Measurements from ENCODE around the gene NRAP. TPM values are rescaled to one million over a fixed set of nuclear protein-coding genes. Genes with fewer than 3 reads are reported as not detected.

NRAP gene
- total RNA-seq, 1 donor, result under 0.01 TPM

- H3K4me3 ChIP-seq (ENCODE audit: low read depth, low read length), result no peak overlapping the region
- no peak for DNase-seq (ENCODE audit: low read depth)
- no peak for TF ChIP-seq CTCF (IDR thresholded peaks at IDR 0.05; ENCODE audit: insufficient read depth, low read depth, low read length)
Measured at GRCh38 chr10:113651898-113652297, 11.9 kb downstream of the NRAP start.

DNA sequence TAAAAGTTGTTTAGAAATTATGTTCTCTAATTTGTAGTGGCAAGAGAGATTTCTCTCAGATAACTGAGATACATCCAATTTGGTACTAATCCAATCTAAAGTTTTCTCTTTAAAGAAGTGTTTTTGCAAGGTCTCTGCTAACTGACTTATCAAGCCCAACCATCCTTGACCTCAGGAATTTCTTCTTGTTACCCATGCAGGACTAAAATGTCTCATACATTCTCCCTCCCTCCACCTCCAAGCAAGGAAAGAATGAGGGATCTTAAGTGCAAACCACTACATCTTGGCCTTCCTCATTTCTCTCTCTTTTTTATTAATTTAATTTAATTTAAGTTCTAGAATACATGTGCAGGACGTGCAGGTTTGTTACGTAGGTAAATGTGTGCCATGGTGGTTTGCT is 12.8 kb downstream of the NRAP start:
- DNase-seq (ENCODE audit: low read depth), result no peak
- no peak overlapping the region for H3K4me3 ChIP-seq (ENCODE audit: low read depth, low read length)
- no peak for TF ChIP-seq CTCF (IDR thresholded peaks at IDR 0.05; ENCODE audit: insufficient read depth, low read depth, low read length)

GRCh38 chr10:113650172-113650571 is 13.7 kb downstream of the NRAP start:
- no peak for TF ChIP-seq CTCF (IDR thresholded peaks at IDR 0.05; ENCODE audit: insufficient read depth, low read depth, low read length)
- H3K4me3 ChIP-seq (ENCODE audit: low read depth, low read length), result no peak overlapping the region
- no peak for DNase-seq (ENCODE audit: low read depth)

- H3K4me3 ChIP-seq (ENCODE audit: low read depth, low read length), result no peak overlapping the region
- TF ChIP-seq CTCF (IDR thresholded peaks at IDR 0.05; ENCODE audit: insufficient read depth, low read depth, low read length), result no peak
- DNase-seq (ENCODE audit: low read depth), result no peak
Measured at GRCh38 chr10:113648478-113648877, 15.4 kb downstream of the NRAP start.

DNA sequence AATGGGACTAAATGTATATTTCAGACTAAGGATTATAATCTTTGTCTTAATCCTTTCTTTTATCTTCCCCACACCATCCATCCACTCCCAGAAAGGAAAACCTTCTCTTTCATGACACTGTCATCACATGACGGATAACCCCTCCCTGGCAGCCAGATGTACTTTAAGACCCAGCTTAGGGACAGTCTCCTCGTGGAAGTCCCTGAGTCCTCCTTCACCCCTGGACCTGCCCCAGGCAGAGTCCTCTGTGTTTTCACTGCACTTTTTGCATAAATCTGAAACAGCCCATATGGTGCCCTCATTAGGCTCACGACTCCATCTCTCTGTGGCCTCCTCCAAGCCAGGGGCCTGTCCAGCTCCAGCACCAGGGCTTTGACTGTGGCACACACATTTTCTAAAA is 16.0 kb downstream of the NRAP start:
- TF ChIP-seq CTCF (IDR thresholded peaks at IDR 0.05; ENCODE audit: insufficient read depth, low read depth, low read length), result no peak
- no peak for DNase-seq (ENCODE audit: low read depth)
- H3K4me3 ChIP-seq (ENCODE audit: low read depth, low read length), result no peak overlapping the region

GRCh38 chr10:113646336-113647201 is 17.3 kb downstream of the NRAP start:
- no peak for TF ChIP-seq CTCF (IDR thresholded peaks at IDR 0.05; ENCODE audit: insufficient read depth, low read depth, low read length)
- no peak overlapping the region for H3K4me3 ChIP-seq (ENCODE audit: low read depth, low read length)
- DNase-seq (ENCODE audit: low read depth), result no peak
